ENCODE results near the gene SLC5A11. TPM values are rescaled to one million over a fixed set of nuclear protein-coding genes. Genes with fewer than 3 reads are reported as not detected.

SLC5A11 gene
- total RNA-seq, 1 experiment from 2014 or later, result 0.51 TPM

- Histone ChIP-seq H3K4me1 (ENCODE audit: insufficient read depth, low read length) (peaks cover 14% of the 10 kb centered on the region), H3K9me3 (ENCODE audit: low read length) (no peaks in the 10 kb centered on the region), H2AFZ (ENCODE audit: low read length) (no peak overlapping the region), H3K9me2 (replicated peaks; ENCODE audit: low read length) (no peaks in the 10 kb centered on the region), H3K9ac (ENCODE audit: low read length) (no peak overlapping the region), H3K27me3 (ENCODE audit: low read length) (no peaks in the 10 kb centered on the region), H3K36me3 (ENCODE audit: low read depth, low read length) (no peaks in the 10 kb centered on the region), H3K4me2 (ENCODE audit: low read length) (no peak overlapping the region), H3K4me3 (ENCODE audit: low read length) (no peak overlapping the region), H4K20me1 (ENCODE audit: low read length) (no peaks in the 10 kb centered on the region), H3F3A (ENCODE audit: low read length, unreplicated experiment) (no peaks in the 10 kb centered on the region), H3K27ac (ENCODE audit: low read length) (no peak overlapping the region), H3K79me2 (ENCODE audit: low read length) (no peaks in the 10 kb centered on the region)
- no TSS peak for BruUV-seq (replicated peaks)
- peak; percentile 93 for ATAC-seq
- intact Hi-C loops (cut with micrococcal nuclease), result loop anchor here (10.0 kb wide), 2 partner anchors 70 to 180 kb away; partner anchors contain the start of gene ARHGAP17
- DNase-seq, result peak; percentile 63
- POLR2A ChIA-PET (ENCODE audit: unreplicated experiment), result no interaction called here
- CTCF ChIA-PET, result interaction anchor here (0.6 kb wide), 1 partner anchor 198 kb away, joined by 3 read pairs; no protein-coding TSS in a partner anchor
- TF ChIP-seq EZH2phosphoT487 (IDR thresholded peaks at IDR 0.05; ENCODE audit: borderline replicate concordance, low read length), result no peak
- TF ChIP-seq CTCF (conservative IDR thresholded peaks at IDR 0.05; ENCODE audit: low read depth, low read length), result peak; percentile 72
Measured at GRCh38 chr16:24834459-24835335, 11.1 kb upstream of the SLC5A11 start.

GRCh38 chr16:24836836-24837235 is 8.9 kb upstream of the SLC5A11 start:
- Histone ChIP-seq H2AFZ (ENCODE audit: low read length) (no peak overlapping the region), H3K27ac (ENCODE audit: low read length) (no peak overlapping the region), H3K9ac (ENCODE audit: low read length) (no peak overlapping the region), H3K36me3 (ENCODE audit: low read depth, low read length) (no peaks in the 10 kb centered on the region), H3K4me1 (ENCODE audit: insufficient read depth, low read length) (peaks cover 23% of the 10 kb centered on the region), H3K27me3 (ENCODE audit: low read length) (no peaks in the 10 kb centered on the region), H3K4me3 (ENCODE audit: low read length) (no peak overlapping the region), H3F3A (ENCODE audit: low read length, unreplicated experiment) (no peaks in the 10 kb centered on the region), H3K79me2 (ENCODE audit: low read length) (no peaks in the 10 kb centered on the region), H3K9me2 (replicated peaks; ENCODE audit: low read length) (no peaks in the 10 kb centered on the region), H3K9me3 (ENCODE audit: low read length) (no peaks in the 10 kb centered on the region), H3K4me2 (ENCODE audit: low read length) (no peak overlapping the region), H4K20me1 (ENCODE audit: low read length) (no peaks in the 10 kb centered on the region)
- no TSS peak for BruUV-seq (replicated peaks)
- ATAC-seq (no peak), DNase-seq (no peak)
- TF ChIP-seq EZH2 (IDR thresholded peaks at IDR 0.05; ENCODE audit: low read length, unreplicated experiment), result no peak
- TF ChIP-seq EZH2phosphoT487 (IDR thresholded peaks at IDR 0.05; ENCODE audit: borderline replicate concordance, low read length), result no peak
- no peak for TF ChIP-seq CTCF (conservative IDR thresholded peaks at IDR 0.05; ENCODE audit: low read depth, low read length)
- POLR2A ChIA-PET (ENCODE audit: unreplicated experiment), result no interaction called here
- intact Hi-C loops (cut with micrococcal nuclease), result loop anchor here (10.0 kb wide), 2 partner anchors 68 to 178 kb away; partner anchors contain the start of gene ARHGAP17
- CTCF ChIA-PET, result no interaction called here

GRCh38 chr16:24837969-24838368 is 7.8 kb upstream of the SLC5A11 start:
- Histone ChIP-seq H3K9me2 (replicated peaks; ENCODE audit: low read length) (no peaks in the 10 kb centered on the region), H3K27ac (ENCODE audit: low read length) (no peak overlapping the region), H3K27me3 (ENCODE audit: low read length) (no peaks in the 10 kb centered on the region), H3K79me2 (ENCODE audit: low read length) (no peaks in the 10 kb centered on the region), H3K4me3 (ENCODE audit: low read length) (no peak overlapping the region), H3F3A (ENCODE audit: low read length, unreplicated experiment) (no peaks in the 10 kb centered on the region), H3K9ac (ENCODE audit: low read length) (no peak overlapping the region), H3K36me3 (ENCODE audit: low read depth, low read length) (no peaks in the 10 kb centered on the region), H3K4me2 (ENCODE audit: low read length) (no peak overlapping the region), H3K9me3 (ENCODE audit: low read length) (no peaks in the 10 kb centered on the region), H3K4me1 (ENCODE audit: insufficient read depth, low read length) (peaks cover 24% of the 10 kb centered on the region), H2AFZ (ENCODE audit: low read length) (no peak overlapping the region), H4K20me1 (ENCODE audit: low read length) (no peaks in the 10 kb centered on the region)
- ATAC-seq (no peak), DNase-seq (no peak)
- CTCF ChIA-PET, result no interaction called here
- TF ChIP-seq CTCF (conservative IDR thresholded peaks at IDR 0.05; ENCODE audit: low read depth, low read length), result no peak
- no peak for TF ChIP-seq EZH2phosphoT487 (IDR thresholded peaks at IDR 0.05; ENCODE audit: borderline replicate concordance, low read length)
- TF ChIP-seq EZH2 (IDR thresholded peaks at IDR 0.05; ENCODE audit: low read length, unreplicated experiment), result no peak
- BruUV-seq (replicated peaks), result no TSS peak
- POLR2A ChIA-PET (ENCODE audit: unreplicated experiment), result no interaction called here
- intact Hi-C loops (cut with micrococcal nuclease), result loop anchor here (10.0 kb wide), 2 partner anchors 67 to 177 kb away; partner anchors contain the start of gene ARHGAP17
